HS-27A (cell line): Measurements from ENCODE around the gene SPG21.
"Not testable (repeated sequence)": the region's sequence is repeated elsewhere in the genome, so short reads cannot be mapped to it uniquely, and the experiment has no call there.

Experiments used
- DNase-seq: peaks from one replicate; pipeline ENCODE4 v3.0.0-alpha.2; 2012; ENCODE audit warnings: low read depth, missing footprints

SPG21 gene, protein sequence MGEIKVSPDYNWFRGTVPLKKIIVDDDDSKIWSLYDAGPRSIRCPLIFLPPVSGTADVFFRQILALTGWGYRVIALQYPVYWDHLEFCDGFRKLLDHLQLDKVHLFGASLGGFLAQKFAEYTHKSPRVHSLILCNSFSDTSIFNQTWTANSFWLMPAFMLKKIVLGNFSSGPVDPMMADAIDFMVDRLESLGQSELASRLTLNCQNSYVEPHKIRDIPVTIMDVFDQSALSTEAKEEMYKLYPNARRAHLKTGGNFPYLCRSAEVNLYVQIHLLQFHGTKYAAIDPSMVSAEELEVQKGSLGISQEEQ

GRCh38 chr15:64989416-64990167 lies at the start of gene SPG21:
Gene SPG21 (minus strand): TSS chr15:64989914. CDS start chr15:64983569, 6,345 bp downstream.
- DNase-seq, result peak; percentile 75

DNA sequence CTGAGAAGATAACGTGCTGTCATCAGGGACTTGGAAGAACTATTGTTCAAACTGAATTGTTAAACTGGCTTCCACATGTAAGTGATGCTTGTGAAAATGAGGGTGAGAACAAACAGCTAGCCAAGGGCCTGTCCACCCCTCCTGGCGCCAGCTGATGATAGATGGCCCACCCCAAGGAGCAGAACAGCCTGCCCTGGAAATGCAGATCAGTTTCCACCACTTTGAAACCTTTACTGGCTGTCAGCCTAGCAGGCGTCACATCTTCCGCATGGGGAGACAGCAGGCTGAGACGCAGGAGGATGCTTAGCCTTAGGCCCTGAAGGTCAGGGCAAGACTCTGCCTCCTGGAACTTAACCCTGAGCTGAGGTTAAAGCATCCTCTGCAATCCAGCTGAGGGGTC lies 49.1 kb upstream of the SPG21 start:
- no peak for DNase-seq

DNA sequence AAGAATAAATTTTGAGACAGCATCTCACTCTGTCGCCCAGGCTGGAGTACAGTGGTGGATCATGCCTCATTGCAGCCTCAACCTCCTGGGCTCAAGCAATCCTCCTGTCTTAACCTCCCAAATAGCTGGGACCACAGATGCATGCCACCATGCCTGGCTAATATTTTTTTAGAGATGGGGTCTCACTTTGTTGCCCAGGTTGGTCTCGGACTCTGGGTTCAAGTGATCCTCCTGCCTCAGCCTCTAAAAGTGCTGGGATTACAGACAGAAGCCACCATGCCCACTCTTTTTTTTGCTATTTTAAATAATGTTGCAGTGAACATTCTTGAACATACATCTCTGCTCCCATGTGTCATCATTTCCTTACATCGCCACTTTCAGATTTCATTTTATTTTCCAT lies 48.7 kb upstream of the SPG21 start:
- DNase-seq, result no peak

- DNase-seq, result no peak
These were observed 47.6 kb upstream of the SPG21 start for GRCh38 chr15:65037309-65037708.

DNA sequence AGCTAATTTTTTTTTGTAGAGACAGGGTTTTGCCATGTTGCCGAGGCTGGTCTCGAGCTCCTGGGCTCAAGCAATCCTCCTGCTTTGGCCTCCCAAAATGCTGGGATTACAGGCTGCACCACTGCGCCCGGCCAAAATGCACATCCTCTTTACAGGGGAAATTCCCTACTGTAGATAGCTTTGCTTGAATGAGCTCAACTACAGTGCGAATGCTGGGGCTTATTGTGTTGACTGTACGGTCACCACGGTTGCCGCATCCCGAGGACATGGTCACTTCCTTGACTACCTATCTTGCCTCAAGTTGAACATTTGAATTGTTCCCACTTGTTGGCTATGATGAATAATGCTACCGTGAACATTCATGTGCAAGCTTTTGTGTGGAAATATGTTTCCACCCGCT lies 45.0 kb upstream of the SPG21 start:
- no peak for DNase-seq

- DNase-seq, result no peak
These were observed 44.0 kb upstream of the SPG21 start for GRCh38 chr15:65033659-65034269.

- no peak for DNase-seq
These were observed 43.3 kb upstream of the SPG21 start for GRCh38 chr15:65032801-65033537.

DNA sequence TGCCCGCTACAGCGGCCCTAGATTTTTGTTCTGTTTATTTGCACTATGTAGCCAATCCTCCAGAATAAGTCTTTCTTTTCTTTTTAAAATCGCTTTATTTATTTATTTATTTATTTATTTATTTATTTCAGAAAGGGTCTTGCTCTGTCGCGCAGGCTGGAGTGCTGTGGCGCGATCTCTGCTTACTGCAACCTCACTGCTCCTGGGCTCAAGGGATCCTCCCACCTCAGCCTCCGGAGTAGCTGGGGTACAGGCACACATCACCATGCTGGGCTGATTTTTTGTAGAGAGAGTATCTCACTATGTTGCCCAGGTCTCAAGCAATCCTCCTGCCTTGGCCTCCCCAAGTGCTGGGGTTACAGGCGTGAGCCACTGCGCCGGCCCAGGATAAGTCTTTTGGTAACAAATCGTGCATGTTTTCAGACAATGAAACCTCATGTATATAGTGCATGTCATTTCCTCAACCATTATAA lies 40.1 kb upstream of the SPG21 start:
- no peak for DNase-seq

GRCh38 chr15:65028921-65029735 lies 39.4 kb upstream of the SPG21 start, which contains the start of gene MTFMT:
Gene MTFMT (minus strand): TSS chr15:65029639. CDS start chr15:65029613, 26 bp downstream.
- no peak for DNase-seq

DNA sequence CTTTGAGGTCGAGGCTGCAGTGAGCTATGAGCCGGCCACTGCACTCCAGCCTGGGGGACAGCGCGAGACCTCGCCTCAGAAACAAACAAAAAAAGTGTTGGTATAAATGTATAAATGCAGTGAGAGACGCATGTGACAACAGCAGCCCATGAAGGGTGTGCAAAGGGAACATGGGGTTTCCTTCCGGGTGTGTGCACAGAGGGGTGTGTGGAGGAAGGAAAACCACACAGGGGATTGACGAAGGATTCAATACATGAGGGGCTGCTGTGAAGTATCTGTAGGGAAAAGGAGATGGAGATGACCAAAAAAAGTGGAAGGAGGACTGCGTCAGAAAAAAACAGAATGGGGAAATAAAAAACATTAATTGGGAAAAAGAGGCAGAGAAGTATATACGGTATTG lies 38.6 kb upstream of the SPG21 start:
- no peak for DNase-seq

DNA sequence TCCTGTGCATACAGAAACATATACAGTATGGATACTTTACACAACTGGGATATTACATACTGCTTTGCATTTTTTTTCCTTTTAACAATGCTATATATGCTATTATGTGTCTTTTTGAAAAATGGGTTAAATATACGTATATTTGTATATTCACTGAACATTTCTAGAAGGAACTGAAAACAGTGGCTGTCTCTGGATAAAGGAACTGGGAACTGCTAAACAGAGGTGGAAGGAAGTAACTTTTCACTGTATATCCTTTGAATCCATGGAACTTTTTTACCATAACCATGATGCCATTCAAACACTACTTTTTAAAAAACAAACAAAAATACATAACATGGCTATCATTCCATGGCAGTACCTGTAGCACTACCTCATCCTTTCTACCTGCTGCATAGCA lies 37.9 kb upstream of the SPG21 start:
- DNase-seq, result no peak

DNA sequence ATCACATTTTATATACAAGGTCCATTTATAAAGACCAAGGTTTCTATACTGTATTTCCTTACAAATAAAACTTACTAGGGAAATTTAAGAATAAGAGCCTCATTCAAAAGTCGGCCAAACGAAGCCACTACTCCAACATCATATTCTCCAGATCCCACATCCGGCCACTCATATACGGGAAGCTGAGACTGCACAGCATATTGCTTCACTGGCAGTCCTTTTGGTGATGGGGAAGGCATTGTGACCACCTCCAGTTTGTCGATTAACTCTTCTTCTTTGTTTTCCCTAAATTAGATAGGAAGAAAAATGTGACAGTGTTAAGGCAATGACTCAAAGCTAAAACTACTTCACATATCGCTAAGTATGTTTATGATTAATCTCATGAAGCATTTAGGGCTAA lies 37.0 kb upstream of the SPG21 start:
- no peak for DNase-seq

GRCh38 chr15:65021488-65021887 lies 31.8 kb upstream of the SPG21 start:
- no peak for DNase-seq

GRCh38 chr15:65020419-65020818 lies 30.7 kb upstream of the SPG21 start:
- no peak for DNase-seq

DNA sequence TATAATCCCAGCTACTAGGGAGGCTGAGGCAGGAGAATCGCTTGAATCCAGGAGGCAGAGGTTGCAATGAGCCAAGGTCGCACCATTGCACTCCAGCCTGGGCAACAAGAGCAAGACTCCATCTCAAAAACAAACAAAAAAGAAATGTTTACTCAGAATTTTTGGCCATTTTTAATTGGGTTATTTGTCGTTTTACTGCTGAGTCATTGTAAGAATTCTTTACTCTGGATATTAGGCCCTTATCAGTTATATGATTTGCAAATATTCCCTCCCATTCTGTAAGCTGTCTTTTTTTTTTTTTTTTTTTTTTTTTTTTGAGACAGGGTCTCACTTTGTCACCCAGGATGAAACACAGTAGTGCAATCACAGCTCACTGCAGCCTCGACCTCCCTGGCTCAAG lies 21.5 kb upstream of the SPG21 start:
- not testable (repeated sequence) for DNase-seq

DNA sequence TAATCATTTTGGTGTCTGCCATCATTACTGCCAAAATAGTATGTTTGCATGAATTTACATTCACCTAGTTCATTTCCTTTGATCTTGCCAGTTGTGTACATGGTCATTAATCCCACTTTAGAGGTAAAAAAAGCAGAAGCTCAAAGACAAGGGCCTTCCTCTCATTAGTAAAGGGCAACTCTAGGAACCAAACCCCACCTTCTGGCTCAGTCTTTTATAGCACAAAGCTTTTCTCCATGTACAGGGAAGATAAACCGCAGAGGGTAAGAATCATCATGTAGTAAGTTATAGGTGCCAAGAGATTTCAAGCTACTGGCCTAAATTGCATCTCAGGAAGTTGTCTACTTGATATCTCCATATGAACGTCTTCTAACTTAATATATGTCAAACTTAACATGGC lies 19.3 kb upstream of the SPG21 start:
- no peak for DNase-seq

DNA sequence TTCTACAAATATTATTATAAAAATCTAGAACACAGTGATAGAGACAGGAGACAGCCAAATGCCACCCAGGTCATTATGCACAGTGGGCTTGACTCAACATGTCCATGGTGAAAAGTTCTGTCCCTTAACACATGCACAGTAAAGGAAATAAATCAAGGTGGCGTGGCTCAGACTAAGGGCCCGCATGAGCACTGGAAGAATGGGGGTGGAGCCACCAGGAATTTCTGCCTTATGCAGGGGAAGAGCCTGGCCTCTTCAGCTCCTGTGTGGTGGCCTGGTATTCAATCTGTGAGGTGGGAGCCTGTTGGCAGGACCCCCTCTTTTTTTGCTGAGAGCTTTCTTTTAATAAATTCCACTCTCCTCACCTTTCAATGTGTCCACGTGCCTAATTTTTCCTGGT lies 17.2 kb upstream of the SPG21 start:
- DNase-seq, result no peak

GRCh38 chr15:65004993-65005392 lies 15.3 kb upstream of the SPG21 start:
- no peak for DNase-seq

GRCh38 chr15:64997745-64998375 lies 8.1 kb upstream of the SPG21 start:
- no peak for DNase-seq

GRCh38 chr15:64997066-64997465 lies 7.4 kb upstream of the SPG21 start:
- DNase-seq, result no peak

- no peak for DNase-seq
These were observed 3.6 kb upstream of the SPG21 start for GRCh38 chr15:64993290-64993689.
